ENCODE data around the gene SULT2B1.
"Not testable (repeated sequence)": the region's sequence is repeated elsewhere in the genome, so short reads cannot be mapped to it uniquely, and the experiment has no call there.

Gene SULT2B1

GRCh38 chr19:48516536-48516935, 35.4 kb upstream of the SULT2B1 start:
- Histone ChIP-seq H4K20me1 (ENCODE audit: insufficient read depth, low read length) (no peaks in the 10 kb centered on the region), H3K4me1 (ENCODE audit: low read length) (no peaks in the 10 kb centered on the region), H3K9ac (ENCODE audit: low read length) (no peak overlapping the region), H3K9me2 (replicated peaks; ENCODE audit: insufficient read depth, low read length) (no peaks in the 10 kb centered on the region), H3K4me3 (ENCODE audit: low read length) (no peak overlapping the region), H3K27ac (ENCODE audit: low read length) (no peak overlapping the region), H2AFZ (ENCODE audit: low read length) (no peak overlapping the region), H3K9me3 (replicated peaks; ENCODE audit: insufficient read depth, low read length) (no peaks in the 10 kb centered on the region), H3K27me3 (replicated peaks; ENCODE audit: insufficient read depth, low read length) (peaks cover 67% of the 10 kb centered on the region), H3K79me2 (ENCODE audit: low read length) (no peaks in the 10 kb centered on the region), H3K4me2 (ENCODE audit: low read depth, low read length) (no peak overlapping the region), H3F3A (ENCODE audit: insufficient read depth, low read length) (no peaks in the 10 kb centered on the region), H3K36me3 (replicated peaks; ENCODE audit: insufficient read depth, low read length) (no peaks in the 10 kb centered on the region)
- DNase-seq = no peak
- no peak for TF ChIP-seq EZH2phosphoT487 (IDR thresholded peaks at IDR 0.05; ENCODE audit: low read length)
- no peak for TF ChIP-seq CTCF (IDR thresholded peaks at IDR 0.05; ENCODE audit: low read length)

- Histone ChIP-seq H3K9ac (ENCODE audit: low read length) (no peak overlapping the region), H3K4me1 (ENCODE audit: low read length) (no peaks in the 10 kb centered on the region), H3F3A (ENCODE audit: insufficient read depth, low read length) (no peaks in the 10 kb centered on the region), H3K27me3 (replicated peaks; ENCODE audit: insufficient read depth, low read length) (peaks cover 68% of the 10 kb centered on the region), H2AFZ (ENCODE audit: low read length) (no peak overlapping the region), H4K20me1 (ENCODE audit: insufficient read depth, low read length) (no peaks in the 10 kb centered on the region), H3K9me2 (replicated peaks; ENCODE audit: insufficient read depth, low read length) (no peaks in the 10 kb centered on the region), H3K4me2 (ENCODE audit: low read depth, low read length) (no peak overlapping the region), H3K27ac (ENCODE audit: low read length) (no peak overlapping the region), H3K9me3 (replicated peaks; ENCODE audit: insufficient read depth, low read length) (no peaks in the 10 kb centered on the region), H3K79me2 (ENCODE audit: low read length) (no peaks in the 10 kb centered on the region), H3K4me3 (ENCODE audit: low read length) (no peak overlapping the region), H3K36me3 (replicated peaks; ENCODE audit: insufficient read depth, low read length) (no peaks in the 10 kb centered on the region)
- TF ChIP-seq EZH2phosphoT487 (IDR thresholded peaks at IDR 0.05; ENCODE audit: low read length) = no peak
- no peak for TF ChIP-seq EZH2 (optimal IDR thresholded peaks at IDR 0.05; ENCODE audit: low read depth, low read length)
- no peak for TF ChIP-seq CTCF (IDR thresholded peaks at IDR 0.05; ENCODE audit: low read length)
- no peak for DNase-seq
Measured at GRCh38 chr19:48518207-48518606, 33.8 kb upstream of the SULT2B1 start.

GRCh38 chr19:48519426-48519825, 32.5 kb upstream of the SULT2B1 start:
- H3K9ac ChIP-seq (ENCODE audit: low read length); H3K9me3 ChIP-seq (replicated peaks; ENCODE audit: insufficient read depth, low read length); H4K20me1 ChIP-seq (ENCODE audit: insufficient read depth, low read length); H3K79me2 ChIP-seq (ENCODE audit: low read length); H3K4me2 ChIP-seq (ENCODE audit: low read depth, low read length); H3F3A ChIP-seq (ENCODE audit: insufficient read depth, low read length); H3K4me1 ChIP-seq (ENCODE audit: low read length); H3K36me3 ChIP-seq (replicated peaks; ENCODE audit: insufficient read depth, low read length); H3K9me2 ChIP-seq (replicated peaks; ENCODE audit: insufficient read depth, low read length); H3K27ac ChIP-seq (ENCODE audit: low read length); H2AFZ ChIP-seq (ENCODE audit: low read length); H3K4me3 ChIP-seq (ENCODE audit: low read length); DNase-seq: not testable (repeated sequence)
- H3K27me3 ChIP-seq (replicated peaks; ENCODE audit: insufficient read depth, low read length) = peaks cover 69% of the 10 kb centered on the region

- no peaks in the 10 kb centered on the region for H3K4me1 ChIP-seq (ENCODE audit: low read length)
- no peaks in the 10 kb centered on the region for H3K9me3 ChIP-seq (replicated peaks; ENCODE audit: insufficient read depth, low read length)
- H3K36me3 ChIP-seq (replicated peaks; ENCODE audit: insufficient read depth, low read length) = no peaks in the 10 kb centered on the region
- DNase-seq = no peak
- no peaks in the 10 kb centered on the region for H3F3A ChIP-seq (ENCODE audit: insufficient read depth, low read length)
- H4K20me1 ChIP-seq (ENCODE audit: insufficient read depth, low read length) = no peaks in the 10 kb centered on the region
- H3K27ac ChIP-seq (ENCODE audit: low read length) = no peak overlapping the region
- no peaks in the 10 kb centered on the region for H3K79me2 ChIP-seq (ENCODE audit: low read length)
- no peaks in the 10 kb centered on the region for H3K9me2 ChIP-seq (replicated peaks; ENCODE audit: insufficient read depth, low read length)
- H2AFZ ChIP-seq (ENCODE audit: low read length) = no peak overlapping the region
- no peak for TF ChIP-seq EZH2phosphoT487 (IDR thresholded peaks at IDR 0.05; ENCODE audit: low read length)
- no peak for TF ChIP-seq EZH2 (optimal IDR thresholded peaks at IDR 0.05; ENCODE audit: low read depth, low read length)
- no peak for TF ChIP-seq CTCF (IDR thresholded peaks at IDR 0.05; ENCODE audit: low read length)
- H3K4me2 ChIP-seq (ENCODE audit: low read depth, low read length) = no peak overlapping the region
- no peak overlapping the region for H3K9ac ChIP-seq (ENCODE audit: low read length)
- H3K4me3 ChIP-seq (ENCODE audit: low read length) = no peak overlapping the region
- H3K27me3 ChIP-seq (replicated peaks; ENCODE audit: insufficient read depth, low read length) = peaks cover 75% of the 10 kb centered on the region
Measured at GRCh38 chr19:48520134-48520533, 31.8 kb upstream of the SULT2B1 start.
